HG02623 (cell line): ENCODE measurements around the gene NHEJ1.

ENCODE experiments used
- ATAC-seq: cut with Tn5 transposase; IDR thresholded peaks from one replicate; pipeline ENCODE4 v1.9.1; 2021; ENCODE audit warnings: moderate library complexity; ENCODE audit not compliant: unreplicated experiment

NHEJ1 gene

DNA sequence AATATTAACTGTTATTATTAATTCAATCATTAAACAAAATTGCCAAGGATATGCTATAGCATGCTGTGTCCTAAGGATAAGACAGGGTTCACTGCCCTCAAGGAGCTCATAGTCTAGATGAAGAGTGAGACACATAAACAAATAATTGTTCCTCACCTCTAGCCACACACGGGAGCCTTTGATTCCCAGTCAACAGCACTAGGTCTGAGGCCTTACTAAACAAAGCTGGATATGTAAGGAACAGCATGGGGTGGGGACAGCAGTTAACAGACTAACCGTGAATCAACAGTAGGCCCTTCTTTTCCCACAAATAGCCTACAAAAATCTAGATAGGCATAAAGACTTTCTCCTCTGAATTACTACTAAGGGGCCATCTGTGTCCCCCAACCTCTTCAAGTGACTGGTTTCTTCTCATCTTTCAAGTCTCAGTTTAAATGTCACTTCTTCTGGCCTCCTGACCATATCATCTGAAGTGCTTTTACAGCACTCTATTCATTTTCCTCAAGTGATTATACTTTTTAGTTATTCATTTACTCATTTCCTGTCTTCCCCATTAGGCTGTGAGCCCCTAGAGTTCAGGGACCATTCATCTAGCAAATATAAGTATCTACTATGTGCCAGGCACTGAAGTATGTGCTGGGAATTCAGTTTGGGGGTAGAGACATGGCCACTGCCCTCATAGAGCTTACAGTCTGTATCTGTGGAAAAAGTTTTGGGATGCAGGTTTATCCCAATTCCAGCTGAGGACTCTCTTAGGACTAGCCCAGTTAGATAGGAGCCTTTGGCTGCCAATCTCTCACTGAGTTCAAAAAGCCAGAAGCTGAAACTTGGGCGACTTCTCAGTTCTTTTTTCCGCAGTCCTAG lies 69.9 kb downstream of the NHEJ1 start:
- no peak for ATAC-seq

- no peak for ATAC-seq
Observed at GRCh38 chr2:219089330-219089729, 71.3 kb downstream of the NHEJ1 start.

DNA sequence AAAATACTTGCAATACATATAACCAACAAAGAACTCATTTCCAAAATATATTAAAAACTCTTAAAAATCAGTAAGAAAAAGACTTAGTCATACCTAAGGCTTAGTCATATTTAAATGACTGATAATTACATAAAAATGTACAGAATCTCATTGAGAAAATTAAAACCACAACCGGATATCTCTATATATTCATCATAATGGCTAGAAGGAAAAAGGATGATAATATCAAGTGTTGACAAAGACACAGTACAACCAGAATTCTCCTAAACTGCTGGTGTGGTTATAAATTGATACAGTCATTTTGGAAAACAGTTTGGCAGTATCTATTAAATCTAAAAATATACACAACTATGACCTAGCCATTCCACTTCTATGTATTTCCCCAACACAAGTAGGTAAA lies 72.8 kb downstream of the NHEJ1 start:
- ATAC-seq: no peak

DNA sequence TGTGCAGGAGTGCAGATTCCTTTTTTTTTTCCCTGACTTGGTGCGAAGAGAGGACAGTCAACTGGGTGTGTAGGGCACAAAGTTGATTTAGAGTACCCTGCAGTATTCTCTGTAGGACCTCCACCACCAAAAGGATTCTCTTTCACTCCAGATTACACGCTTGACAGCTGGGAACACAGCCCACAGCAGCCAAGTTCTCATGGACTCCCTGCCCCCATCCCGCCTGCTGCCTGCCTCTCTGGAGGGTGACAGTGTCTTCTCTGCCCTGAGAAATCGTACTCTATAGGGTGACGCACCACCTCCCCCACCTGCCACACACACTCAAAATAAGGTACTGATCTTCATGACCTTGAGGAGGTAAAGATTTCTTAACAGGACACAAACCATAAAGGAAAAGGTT lies 73.3 kb downstream of the NHEJ1 start:
- no peak for ATAC-seq

DNA sequence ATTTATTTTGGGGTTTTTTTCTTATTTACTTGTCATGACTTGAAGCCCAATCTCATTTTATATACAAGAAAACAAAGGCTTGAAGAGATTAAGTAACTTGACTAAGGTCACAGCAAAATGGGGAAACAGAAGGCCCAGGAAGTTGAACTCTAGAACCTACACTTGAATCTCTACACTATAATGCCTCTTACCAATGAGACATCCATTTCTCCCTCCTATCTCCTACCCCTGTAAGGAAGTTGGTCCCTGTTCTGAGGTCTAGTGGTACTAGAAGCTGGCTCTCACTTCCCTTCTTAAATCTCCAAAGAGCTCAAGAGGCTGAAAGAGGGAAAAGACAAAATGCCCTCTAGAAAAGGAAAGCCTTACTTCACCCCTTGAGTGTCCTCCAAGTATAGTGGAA lies 74.4 kb downstream of the NHEJ1 start:
- no peak for ATAC-seq

DNA sequence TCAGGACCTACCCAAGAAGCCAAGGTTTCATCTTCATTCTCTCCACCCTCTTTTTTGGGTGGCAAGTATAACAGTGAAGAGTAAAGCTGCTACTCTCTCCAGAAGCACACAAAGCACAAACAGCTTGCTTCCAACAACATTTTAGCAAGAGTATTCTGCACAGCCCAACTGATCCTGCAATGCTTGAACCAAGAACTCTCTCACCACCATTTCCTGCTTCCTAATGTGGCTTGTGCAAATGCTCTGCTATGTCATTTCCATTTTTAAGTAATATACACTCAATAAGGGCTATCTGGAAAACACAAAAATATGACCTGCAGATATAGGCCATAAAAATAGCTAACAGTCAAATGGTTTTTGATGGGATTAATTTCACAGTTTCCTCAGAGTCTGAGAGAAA lies 75.8 kb downstream of the NHEJ1 start:
- ATAC-seq: no peak

- no peak for ATAC-seq
Observed at GRCh38 chr2:219082332-219082958, 78.2 kb downstream of the NHEJ1 start.

- no peak for ATAC-seq
Observed at GRCh38 chr2:219081701-219082331, 78.8 kb downstream of the NHEJ1 start.

- no peak for ATAC-seq
Observed at GRCh38 chr2:219081096-219081495, 79.5 kb downstream of the NHEJ1 start.

- no peak for ATAC-seq
Observed at GRCh38 chr2:219079417-219079816, 81.2 kb downstream of the NHEJ1 start.

DNA sequence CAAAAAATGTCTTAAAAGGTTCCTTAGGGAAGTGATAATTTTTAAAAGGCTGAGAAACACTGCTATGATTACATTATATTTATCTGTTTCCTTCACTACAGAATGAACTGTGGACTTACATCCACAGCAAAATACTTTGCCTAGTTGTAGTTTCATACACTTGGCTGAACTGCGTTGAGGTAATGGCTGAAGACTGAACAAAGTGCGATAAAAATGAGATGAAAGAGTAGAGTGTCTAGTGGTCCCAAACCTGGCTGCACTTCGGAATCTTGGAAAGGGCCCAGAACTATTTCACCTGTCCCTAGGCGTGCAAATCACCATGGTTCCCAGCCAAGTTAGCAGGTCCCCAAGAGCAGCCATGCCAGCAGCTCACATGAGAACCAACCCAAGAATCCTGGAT lies 81.7 kb downstream of the NHEJ1 start:
- ATAC-seq: no peak

- ATAC-seq: no peak
Observed at GRCh38 chr2:219078126-219078525, 82.5 kb downstream of the NHEJ1 start.

GRCh38 chr2:219076253-219076652 lies 84.4 kb downstream of the NHEJ1 start:
- ATAC-seq: no peak

DNA sequence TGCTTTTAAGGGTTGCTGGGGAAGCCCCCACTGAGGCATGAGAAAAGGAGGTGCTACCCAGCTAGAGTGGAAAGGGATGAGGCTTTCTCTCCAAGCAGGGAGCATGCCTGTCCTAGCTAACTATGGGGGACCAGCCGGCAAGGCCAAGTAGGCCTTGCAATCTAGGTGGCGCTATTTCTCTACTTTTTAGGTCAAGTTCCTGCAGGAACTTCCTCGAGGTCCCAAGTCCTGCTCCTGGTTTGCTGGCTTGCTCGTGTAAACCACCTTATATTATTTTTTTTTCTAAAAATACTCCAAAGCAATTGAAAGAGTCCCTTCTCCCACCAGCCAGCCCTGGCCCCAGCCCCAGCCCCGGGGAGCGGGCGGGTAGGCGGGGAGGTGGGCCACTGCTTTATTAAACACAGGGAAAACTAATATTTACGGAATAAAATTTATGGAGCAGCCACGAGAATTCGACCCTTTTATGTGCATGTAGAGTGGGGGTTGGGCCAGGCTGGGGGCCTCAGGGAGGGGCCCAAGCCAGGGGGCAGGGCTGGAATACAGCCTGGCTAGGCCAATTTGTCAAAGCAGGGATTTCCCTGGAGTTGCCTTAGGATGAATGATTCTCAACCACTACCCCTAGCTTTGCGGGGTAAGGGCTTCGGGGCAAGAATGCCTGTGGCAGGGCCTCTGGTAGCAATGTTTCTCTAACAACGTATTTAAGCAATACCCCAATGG lies 87.0 kb downstream of the NHEJ1 start:
- no peak for ATAC-seq

DNA sequence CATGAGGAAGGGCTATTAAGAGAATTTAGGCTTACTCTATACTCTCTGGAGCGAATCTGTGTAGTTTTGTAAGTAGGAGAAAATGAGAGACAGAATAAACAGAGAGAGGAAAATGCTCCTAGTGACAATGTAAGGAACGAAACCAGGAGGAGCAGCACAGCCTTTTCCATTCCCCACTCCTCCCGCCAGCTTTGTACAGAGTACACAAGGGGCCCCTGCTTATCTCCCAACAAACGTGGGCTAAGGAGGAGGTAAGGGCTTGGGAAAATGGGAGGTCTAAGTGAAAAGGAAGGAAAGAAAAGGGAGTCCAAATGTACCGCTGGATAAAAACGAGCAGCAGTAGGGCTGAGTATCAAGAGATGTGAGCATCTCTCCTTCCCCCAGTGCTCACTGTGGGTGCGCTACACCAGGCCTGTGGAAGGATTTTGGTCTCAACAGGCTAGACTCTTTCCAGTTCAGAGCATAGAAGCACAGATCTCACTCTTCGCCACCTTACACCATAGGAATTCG lies 87.8 kb downstream of the NHEJ1 start:
- no peak for ATAC-seq

- ATAC-seq: no peak
Observed at GRCh38 chr2:219071131-219071816, 89.3 kb downstream of the NHEJ1 start.

GRCh38 chr2:219065484-219065883 lies 95.1 kb downstream of the NHEJ1 start:
- no peak for ATAC-seq

GRCh38 chr2:219062081-219062480 lies 98.5 kb downstream of the NHEJ1 start:
- no peak for ATAC-seq

- ATAC-seq: no peak
Observed at GRCh38 chr2:219060821-219061791, 99.5 kb downstream of the NHEJ1 start, which contains the start of gene IHH. TSS of gene IHH (minus strand) at chr2:219060921. CDS start at chr2:219060467, 454 bp downstream.
